ENCODE data around the gene CFAP221.

GRCh38 chr2:119697290-119698020, 153.2 kb downstream of the CFAP221 start:
- TF ChIP-seq POLR2AphosphoS5 (IDR thresholded peaks at IDR 0.05; ENCODE audit: insufficient read depth, low read depth, low read length) (no peak), EZH2 (IDR thresholded peaks at IDR 0.05; ENCODE audit: borderline replicate concordance, low read depth, low read length, severe bottlenecking) (no peak)

Data from endothelial cell of umbilical vein (primary cell).